Naive thymus-derived CD4-positive, alpha-beta T cell (primary cell): ENCODE measurements around the gene CLEC3B. TPM values are rescaled to one million over a fixed set of nuclear protein-coding genes. Genes with fewer than 3 reads are reported as not detected.
"Not testable (repeated sequence)": the region's sequence is repeated elsewhere in the genome, so short reads cannot be mapped to it uniquely, and the experiment has no call there.

Experiments
- ATAC-seq: fragments of 150-1000 bp; cut with Tn5 transposase; 2 replicates; pipeline ENCODE4 v1.10.0; 2021; ENCODE audit warnings: mild to moderate bottlenecking, moderate library complexity
- CTCF ChIA-PET: fragments of 350-600 bp; sonication (Branson Sonifier 250); formaldehyde crosslinking; loops from one replicate; lab custom pipeline; 2021; ENCODE audit warnings: antibody characterized with exemption; lab: Charles Lee
- POLR2A ChIA-PET: fragments of 350-600 bp; sonication (Branson Sonifier 250); formaldehyde crosslinking; loops from one replicate; lab custom pipeline; 2021; ENCODE audit warnings: antibody characterized with exemption, inconsistent platforms; lab: Charles Lee
- DNase-seq, 9 donors: peaks; one replicate each; pipeline versions ENCODE4 v3.0.0 to v3.0.0-alpha.2; 2020 to 2022; ENCODE audit warnings: mixed read lengths in 1 of 9
- H3K27ac ChIP-seq: one replicate; pipeline ENCODE4 v1.7.0; 2013; ENCODE audit warnings: mild to moderate bottlenecking, low read depth, low read length, moderate library complexity
- H3K27me3 ChIP-seq, 2 donors: one replicate each; pipeline ENCODE4 v1.7.0; 2013; ENCODE audit warnings: low read length in 2 of 2, mild to moderate bottlenecking in 2 of 2, moderate library complexity in 2 of 2; ENCODE audit not compliant: control insufficient read depth in 2 of 2, insufficient read depth in 2 of 2
- H3K36me3 ChIP-seq, 3 experiments: 1 replicate in 2 of 3; 2 replicates in 1 of 3; pipeline ENCODE4 v1.7.0; 2013; ENCODE audit warnings: low read length in 3 of 3, mild to moderate bottlenecking in 3 of 3, moderate library complexity in 1 of 3; ENCODE audit not compliant: insufficient read depth in 3 of 3, control insufficient read depth in 2 of 3
- H3K4me1 ChIP-seq, 2 donors: one replicate each; pipeline ENCODE4 v1.7.0; 2013; ENCODE audit warnings: low read length in 2 of 2, mild to moderate bottlenecking in 2 of 2, moderate library complexity in 1 of 2; ENCODE audit not compliant: control insufficient read depth in 2 of 2, insufficient read depth in 2 of 2
- H3K4me3 ChIP-seq: 2 replicates; pipeline ENCODE4 v1.7.0; 2013; ENCODE audit warnings: mild to moderate bottlenecking, low read length
- H3K9me3 ChIP-seq, 3 experiments: 1 replicate in 2 of 3; 2 replicates in 1 of 3; pipeline ENCODE4 v1.7.0; 2013; ENCODE audit warnings: low read length in 3 of 3; ENCODE audit not compliant: control insufficient read depth in 2 of 3
- H3K27ac Mint-ChIP-seq, 9 donors: one replicate each; pipeline ENCODE4 v1.8.0; 2020 to 2022; ENCODE audit warnings: mixed read lengths in 9 of 9, mild to moderate bottlenecking in 8 of 9, moderate library complexity in 5 of 9, inconsistent platforms in 2 of 9
- H3K27me3 Mint-ChIP-seq, 5 donors: one replicate each; pipeline ENCODE4 v1.8.0; 2021 to 2022; ENCODE audit warnings: mixed read lengths in 5 of 5, mild to moderate bottlenecking in 1 of 5
- H3K36me3 Mint-ChIP-seq, 5 donors: one replicate each; pipeline ENCODE4 v1.8.0; 2020 to 2022; ENCODE audit warnings: mixed read lengths in 5 of 5, mild to moderate bottlenecking in 3 of 5, inconsistent platforms in 1 of 5
- H3K4me1 Mint-ChIP-seq, 7 donors: one replicate each; pipeline ENCODE4 v1.8.0; 2020 to 2022; ENCODE audit warnings: mixed read lengths in 7 of 7, mild to moderate bottlenecking in 3 of 7, inconsistent platforms in 1 of 7
- H3K4me3 Mint-ChIP-seq, 10 donors: one replicate each; pipeline ENCODE4 v1.8.0; 2020 to 2022; ENCODE audit warnings: mild to moderate bottlenecking in 10 of 10, mixed read lengths in 10 of 10, moderate library complexity in 6 of 10, inconsistent platforms in 2 of 10
- H3K9me3 Mint-ChIP-seq, 11 donors: one replicate each; pipeline ENCODE4 v1.8.0; 2020 to 2022; ENCODE audit warnings: mixed read lengths in 11 of 11, mild to moderate bottlenecking in 4 of 11, inconsistent platforms in 1 of 11, moderate library complexity in 1 of 11
- intact Hi-C, 2 donors: fragments of 100-400 bp; cut with micrococcal nuclease; formaldehyde crosslinking; loops; one replicate each; pipeline ENCODE4 v1.15.1; 2023
- polyA plus RNA-seq, 2 donors: library from polyadenylated mRNA; unstranded; fragments of 300-500 nt; fragmentation: Illumina TruSeq; gene quantifications; one replicate each; pipeline ENCODE4 v1.2.3, GENCODE V29; 2021
- total RNA-seq, 6 experiments: library from RNA in 5 of 6; stranded (reverse) in 5 of 6; gene quantifications; 1 replicate in 5 of 6; 2 replicates in 1 of 6; pipeline ENCODE4 v1.2.3 and lab custom pipeline; 2021 to 2026

Gene CLEC3B
- total and polyA plus RNA-seq, 7 experiments from 2014 or later = 0.45 to 1.8 (median 0.75) TPM; not detected in 2

- ChIA-PET CTCF (no interaction called here), POLR2A (no interaction called here)
- Histone ChIP-seq H3K27ac (no peak overlapping the region), H3K9me3 (no peaks in the 10 kb centered on the region), H3K36me3 (no peaks in the 10 kb centered on the region), H3K27me3 (no peaks in the 10 kb centered on the region), H3K4me3 (no peak overlapping the region), H3K4me1 (peaks cover 0 to 7% of the 10 kb centered on the region in 2 donors)
- H3K27me3 Mint-ChIP-seq = peaks cover 0 to 13% (median 4%) of the 10 kb centered on the region in 5 donors
- DNase-seq = no peak
- ATAC-seq = no peak
- H3K9me3 Mint-ChIP-seq = peaks cover 0 to 2% (median 0%) of the 10 kb centered on the region in 11 donors
- intact Hi-C loops = no loop called here
- H3K27ac Mint-ChIP-seq = no peak overlapping the region
- no peak overlapping the region for H3K4me3 Mint-ChIP-seq
- H3K4me1 Mint-ChIP-seq = peaks cover 12 to 29% (median 17%) of the 10 kb centered on the region in 7 donors
- H3K36me3 Mint-ChIP-seq = peaks cover 0 to 3% (median 0%) of the 10 kb centered on the region in 5 donors
Observed at GRCh38 chr3:45067941-45068340, 41.8 kb downstream of the CLEC3B start.

- ChIA-PET POLR2A (no interaction called here), CTCF (no interaction called here)
- Mint-ChIP-seq H3K36me3 (peaks cover 0 to 6% (median 0%) of the 10 kb centered on the region in 5 donors), H3K4me1 (peaks cover 0 to 11% (median 4%) of the 10 kb centered on the region in 7 donors), H3K4me3 (no peak overlapping the region), H3K27me3 (peaks cover 0 to 26% (median 4%) of the 10 kb centered on the region in 5 donors), H3K27ac (no peak overlapping the region), H3K9me3 (peaks cover 0 to 3% (median 0%) of the 10 kb centered on the region in 11 donors)
- Histone ChIP-seq H3K27me3 (no peaks in the 10 kb centered on the region), H3K36me3 (no peaks in the 10 kb centered on the region), H3K9me3 (no peaks in the 10 kb centered on the region), H3K4me1 (no peaks in the 10 kb centered on the region), H3K4me3 (no peak overlapping the region), H3K27ac (no peak overlapping the region)
- intact Hi-C loops = loop anchor here in 1 of 2 donors (10.0 kb wide), 1 partner anchor 94 kb away; no protein-coding TSS in a partner anchor
- DNase-seq = no peak
- no peak for ATAC-seq
Observed at GRCh38 chr3:45071075-45071474, 45.0 kb downstream of the CLEC3B start.

- ChIA-PET POLR2A (no interaction called here), CTCF (no interaction called here)
- no peak overlapping the region for H3K27ac ChIP-seq
- intact Hi-C loops = loop anchor here in 1 of 2 donors (5.0 to 10.0 kb wide), 2 partner anchors 41 to 89 kb away; no protein-coding TSS in a partner anchor
- no peak overlapping the region for H3K27ac Mint-ChIP-seq
- H3K36me3 Mint-ChIP-seq = peaks cover 0 to 6% (median 5%) of the 10 kb centered on the region in 5 donors
- peaks cover 0 to 28% (median 0%) of the 10 kb centered on the region in 5 donors for H3K27me3 Mint-ChIP-seq
- H3K4me3 ChIP-seq = no peak overlapping the region
- H3K4me3 Mint-ChIP-seq = no peak overlapping the region
- H3K4me1 ChIP-seq = no peaks in the 10 kb centered on the region
- DNase-seq (no peak), ATAC-seq (no peak)
- H3K36me3 ChIP-seq = no peaks in the 10 kb centered on the region
- peaks cover 3 to 13% (median 6%) of the 10 kb centered on the region in 7 donors for H3K4me1 Mint-ChIP-seq
- peaks cover 0 to 11% (median 2%) of the 10 kb centered on the region in 11 donors for H3K9me3 Mint-ChIP-seq
- H3K27me3 ChIP-seq = no peaks in the 10 kb centered on the region
- H3K9me3 ChIP-seq = no peaks in the 10 kb centered on the region
Observed at GRCh38 chr3:45075821-45076625, 49.9 kb downstream of the CLEC3B start.

GRCh38 chr3:45078256-45078655 lies 52.2 kb downstream of the CLEC3B start:
- H3K4me3 Mint-ChIP-seq, H3K27ac ChIP-seq, CTCF ChIA-PET, ATAC-seq, H3K4me1 ChIP-seq, POLR2A ChIA-PET, H3K36me3 Mint-ChIP-seq, DNase-seq, H3K36me3 ChIP-seq, H3K27me3 ChIP-seq, H3K27ac Mint-ChIP-seq, H3K9me3 ChIP-seq, H3K4me3 ChIP-seq: not testable (repeated sequence)
- peaks cover 3 to 13% (median 6%) of the 10 kb centered on the region in 7 donors for H3K4me1 Mint-ChIP-seq
- H3K9me3 Mint-ChIP-seq = peaks cover 0 to 11% (median 2%) of the 10 kb centered on the region in 11 donors
- intact Hi-C loops = loop anchor here in 1 of 2 donors (5.0 to 10.0 kb wide), 2 partner anchors 39 to 87 kb away; no protein-coding TSS in a partner anchor
- H3K27me3 Mint-ChIP-seq = peaks cover 0 to 24% (median 0%) of the 10 kb centered on the region in 5 donors

GRCh38 chr3:45078910-45079522 lies 52.9 kb downstream of the CLEC3B start:
- no peak overlapping the region for H3K4me3 ChIP-seq
- peaks cover 0 to 7% (median 4%) of the 10 kb centered on the region in 5 donors for H3K36me3 Mint-ChIP-seq
- H3K4me1 Mint-ChIP-seq = peaks cover 3 to 13% (median 4%) of the 10 kb centered on the region in 7 donors
- H3K27me3 ChIP-seq = no peaks in the 10 kb centered on the region
- H3K27ac ChIP-seq = no peak overlapping the region
- DNase-seq (peak in 5 of 9 donors; percentile 8 to 51 (median 33)), ATAC-seq (peak; percentile 32)
- POLR2A ChIA-PET = no interaction called here
- no peaks in the 10 kb centered on the region for H3K36me3 ChIP-seq
- no peaks in the 10 kb centered on the region for H3K4me1 ChIP-seq
- H3K9me3 ChIP-seq = no peaks in the 10 kb centered on the region
- CTCF ChIA-PET = interaction anchor here (0.6 to 1.4 kb wide), 3 partner anchors 18 to 132 kb away, joined by 3 to 14 read pairs (median 6); no protein-coding TSS in a partner anchor
- peaks cover 0 to 26% (median 0%) of the 10 kb centered on the region in 5 donors for H3K27me3 Mint-ChIP-seq
- H3K4me3 Mint-ChIP-seq = no peak overlapping the region
- intact Hi-C loops = loop anchor here (1.0 to 10.0 kb wide), 3 partner anchors 38 to 131 kb away; no protein-coding TSS in a partner anchor
- H3K9me3 Mint-ChIP-seq = peaks cover 0 to 11% (median 2%) of the 10 kb centered on the region in 11 donors
- peak overlapping the region in 4 of 9 donors; percentile 48 to 82 (median 63) for H3K27ac Mint-ChIP-seq

- Histone ChIP-seq H3K9me3 (no peaks in the 10 kb centered on the region), H3K27ac (no peak overlapping the region), H3K4me1 (no peaks in the 10 kb centered on the region), H3K27me3 (no peaks in the 10 kb centered on the region), H3K36me3 (no peaks in the 10 kb centered on the region), H3K4me3 (no peak overlapping the region)
- Mint-ChIP-seq H3K9me3 (peaks cover 0 to 11% (median 2%) of the 10 kb centered on the region in 11 donors), H3K36me3 (peaks cover 0 to 7% (median 0%) of the 10 kb centered on the region in 5 donors), H3K27ac (peak overlapping the region in 1 of 9 donors; percentile 65), H3K4me1 (peaks cover 0 to 13% (median 4%) of the 10 kb centered on the region in 7 donors), H3K4me3 (no peak overlapping the region), H3K27me3 (peaks cover 0 to 24% (median 0%) of the 10 kb centered on the region in 5 donors)
- intact Hi-C loops = loop anchor here (1.0 to 10.0 kb wide), 3 partner anchors 38 to 131 kb away; no protein-coding TSS in a partner anchor
- no peak for DNase-seq
- ChIA-PET CTCF (interaction anchor here (0.7 to 1.4 kb wide), 2 partner anchors 96 to 131 kb away, joined by 3 to 14 read pairs; no protein-coding TSS in a partner anchor), POLR2A (no interaction called here)
- no peak for ATAC-seq
Observed at GRCh38 chr3:45079715-45080114, 53.6 kb downstream of the CLEC3B start.
